EL (cell line): ENCODE data around the gene RARRES2.
A peak's percentile ranks its signal among the peaks of the same experiment; 100 is the strongest.

Experiments used
- DNase-seq: peaks from one replicate; pipeline ENCODE4 v3.0.0-alpha.2; 2016

Gene RARRES2

GRCh38 chr7:150375662-150376521, 34.5 kb upstream of the RARRES2 start:
- DNase-seq = no peak

DNA sequence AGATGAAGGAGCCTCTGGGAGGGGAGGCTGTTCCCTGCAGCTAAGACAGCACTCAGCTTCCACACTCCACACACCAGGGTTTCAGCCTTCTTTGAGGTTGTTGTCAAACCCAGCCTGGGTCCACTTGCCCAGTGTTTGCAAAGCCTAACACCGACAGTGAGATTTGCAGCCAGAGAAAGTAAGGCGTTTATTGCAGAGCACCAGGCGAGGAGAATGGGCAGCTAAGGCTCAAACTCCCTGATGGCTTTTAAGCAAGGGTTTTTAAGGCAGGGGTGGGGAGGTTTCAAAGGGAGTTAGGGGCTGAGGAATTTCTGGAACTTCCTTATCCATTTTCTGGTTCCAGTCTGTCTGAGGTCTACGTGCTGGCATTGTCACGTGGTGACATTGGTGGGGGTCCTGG, 33.0 kb upstream of the RARRES2 start:
- no peak for DNase-seq

GRCh38 chr7:150374026-150374425, 32.6 kb upstream of the RARRES2 start:
- DNase-seq = no peak

- DNase-seq = no peak
These were observed 31.8 kb upstream of the RARRES2 start for GRCh38 chr7:150373049-150373801.

DNA sequence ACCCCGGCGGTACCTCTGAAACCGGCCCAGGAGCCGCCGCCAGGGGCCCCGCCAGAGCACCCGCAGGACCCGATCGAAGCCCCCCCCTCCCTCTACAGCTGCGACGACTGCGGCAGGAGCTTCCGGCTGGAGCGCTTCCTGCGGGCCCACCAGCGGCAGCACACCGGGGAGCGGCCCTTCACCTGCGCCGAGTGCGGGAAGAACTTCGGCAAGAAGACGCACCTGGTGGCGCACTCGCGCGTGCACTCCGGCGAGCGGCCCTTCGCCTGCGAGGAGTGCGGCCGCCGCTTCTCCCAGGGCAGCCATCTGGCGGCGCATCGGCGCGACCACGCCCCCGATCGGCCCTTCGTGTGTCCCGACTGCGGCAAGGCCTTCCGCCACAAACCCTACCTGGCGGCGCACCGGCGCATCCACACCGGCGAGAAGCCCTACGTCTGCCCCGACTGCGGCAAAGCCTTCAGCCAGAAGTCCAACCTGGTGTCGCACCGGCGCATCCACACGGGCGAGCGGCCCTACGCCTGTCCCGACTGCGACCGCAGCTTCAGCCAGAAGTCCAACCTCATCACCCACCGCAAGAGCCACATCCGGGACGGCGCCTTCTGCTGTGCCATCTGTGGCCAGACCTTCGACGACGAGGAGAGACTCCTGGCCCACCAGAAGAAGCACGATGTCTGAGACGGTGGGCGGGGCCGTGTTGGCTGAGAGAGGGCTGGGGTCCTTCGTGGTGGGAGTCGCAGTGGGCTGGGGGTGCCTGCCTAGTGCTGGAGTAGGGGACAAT, 31.0 kb upstream of the RARRES2 start:
- DNase-seq = no peak

GRCh38 chr7:150371996-150372270, 30.5 kb upstream of the RARRES2 start:
- no peak for DNase-seq

- DNase-seq = no peak
These were observed 29.9 kb upstream of the RARRES2 start for GRCh38 chr7:150371131-150371995.

DNA sequence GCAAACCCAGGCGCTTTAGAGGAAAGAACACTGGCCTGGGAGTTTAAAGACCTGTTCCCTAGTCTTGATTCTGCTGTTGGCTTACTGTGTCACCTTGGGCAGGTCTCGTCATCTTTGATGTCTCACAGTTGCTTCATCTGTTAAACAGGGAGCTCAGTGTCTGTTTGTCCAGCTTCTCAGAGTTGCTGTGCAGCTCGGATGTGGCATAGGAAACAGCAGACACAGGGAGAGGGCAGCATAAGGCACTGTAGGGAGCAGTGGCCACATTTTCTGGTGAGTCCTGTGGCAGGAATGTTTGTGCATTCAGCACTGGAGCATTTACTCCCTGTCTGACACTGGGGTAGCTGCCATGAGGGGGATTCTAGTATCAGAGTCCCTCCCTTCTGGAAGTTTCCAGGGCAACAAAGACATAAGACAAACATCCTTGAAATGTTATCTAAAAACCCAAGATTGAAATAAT, 29.2 kb upstream of the RARRES2 start:
- DNase-seq = peak; percentile 51

GRCh38 chr7:150369748-150370501, 28.5 kb upstream of the RARRES2 start:
- DNase-seq = peak; percentile 21

- peak; percentile 75 for DNase-seq
These were observed 27.7 kb upstream of the RARRES2 start for GRCh38 chr7:150368884-150369747.

DNA sequence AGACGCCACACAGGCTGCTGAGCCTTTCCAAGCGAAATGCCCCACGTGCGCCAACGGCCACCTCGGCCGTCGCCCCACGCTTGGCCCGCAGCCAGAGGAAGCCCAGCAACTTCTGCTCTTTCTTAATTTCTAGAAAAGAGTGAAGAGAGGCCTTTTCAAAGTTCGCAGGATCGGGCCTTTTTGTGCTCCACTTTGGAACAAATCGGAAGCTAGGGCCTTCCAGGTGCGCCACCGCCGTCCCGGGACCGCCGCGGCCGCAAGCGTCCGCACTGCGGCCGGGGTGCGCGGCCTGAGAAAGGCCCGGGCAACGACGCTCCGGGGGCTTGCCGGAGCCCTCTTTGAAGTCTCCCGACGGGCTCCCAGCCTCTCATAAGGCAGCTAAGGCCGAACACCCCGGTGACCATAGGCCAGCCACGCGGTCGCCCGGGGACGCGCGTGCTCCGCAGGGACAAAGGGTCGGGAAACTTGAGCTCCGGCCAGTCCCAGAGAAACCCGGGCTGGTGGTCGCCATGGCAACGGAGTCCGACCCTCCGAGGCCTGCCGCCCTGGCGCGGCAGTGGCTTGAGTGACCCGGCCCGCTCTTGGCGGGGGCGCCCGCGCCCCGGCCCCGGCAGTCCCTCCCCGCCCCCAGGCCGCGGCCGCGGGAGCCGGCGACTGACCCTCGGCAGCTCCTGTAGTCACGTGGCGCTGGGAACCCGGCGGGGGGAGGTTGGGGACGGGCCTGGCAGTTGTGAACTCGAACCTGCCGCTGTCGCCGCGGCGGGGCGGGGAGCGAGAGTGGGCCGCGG, 26.9 kb upstream of the RARRES2 start, which contains the start of gene REPIN1:
REPIN1 (plus strand) TSS at position 727 of the 788 bp plus-strand sequence. CDS start 890 bp downstream, outside the sequence.
- DNase-seq = peak; percentile 79

DNA sequence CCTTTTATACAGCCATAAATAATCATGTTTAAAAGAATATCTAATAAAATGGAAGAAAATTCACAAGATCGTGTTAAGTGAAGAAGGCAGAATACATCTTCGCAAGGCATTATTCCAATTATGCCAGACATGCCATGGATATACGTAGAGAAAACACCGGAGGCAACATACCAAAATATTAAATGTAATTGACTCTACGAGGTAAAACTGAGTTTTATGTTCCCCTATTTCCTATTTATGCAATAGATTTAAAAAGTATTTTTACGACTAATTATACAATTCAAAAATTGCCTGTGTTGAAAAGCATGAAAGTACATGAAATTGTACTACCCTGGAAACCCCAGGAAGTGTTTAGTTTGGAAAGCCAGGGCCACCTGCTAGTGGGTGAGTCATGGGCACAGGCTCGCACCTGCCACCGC, 26.3 kb upstream of the RARRES2 start:
- no peak for DNase-seq

DNA sequence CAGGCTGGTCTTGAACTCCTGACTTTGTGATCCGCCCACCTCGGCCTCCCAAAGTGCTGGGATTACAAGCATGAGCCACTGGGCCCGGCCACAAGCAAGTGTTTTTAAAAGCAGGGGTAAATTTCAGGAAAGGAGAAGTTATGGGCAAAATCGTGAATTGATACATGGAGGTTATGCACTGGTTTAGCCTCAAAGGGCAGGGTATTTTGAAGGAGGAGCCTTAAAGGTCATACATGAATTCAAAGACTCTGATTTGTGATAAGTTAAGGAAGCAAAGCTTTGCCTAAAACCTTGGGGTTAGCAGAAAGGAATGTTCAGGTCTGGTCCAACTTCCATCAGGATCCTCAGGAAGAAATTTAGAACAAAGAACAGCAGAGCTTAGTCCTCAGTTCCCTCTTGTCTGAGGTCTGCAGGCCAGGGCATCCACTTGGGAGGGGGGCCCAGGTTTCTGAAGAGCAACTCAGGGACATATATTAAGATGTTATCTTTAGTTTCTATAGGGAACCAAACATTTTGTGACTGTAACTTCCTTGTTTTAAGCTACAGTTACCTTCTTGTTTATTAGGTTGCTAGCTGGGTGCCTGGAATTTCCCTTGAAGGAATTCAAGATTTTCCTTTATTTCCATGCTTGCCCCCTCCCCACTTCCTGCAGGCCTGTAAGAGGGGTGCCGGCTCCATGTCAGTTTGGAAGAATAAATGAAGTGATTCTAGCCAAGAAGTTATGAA, 24.4 kb upstream of the RARRES2 start:
- DNase-seq = no peak

GRCh38 chr7:150365194-150365593, 23.8 kb upstream of the RARRES2 start:
- no peak for DNase-seq

GRCh38 chr7:150363872-150364271, 22.4 kb upstream of the RARRES2 start:
- no peak for DNase-seq

- no peak for DNase-seq
These were observed 21.9 kb upstream of the RARRES2 start for GRCh38 chr7:150363370-150363769.

DNA sequence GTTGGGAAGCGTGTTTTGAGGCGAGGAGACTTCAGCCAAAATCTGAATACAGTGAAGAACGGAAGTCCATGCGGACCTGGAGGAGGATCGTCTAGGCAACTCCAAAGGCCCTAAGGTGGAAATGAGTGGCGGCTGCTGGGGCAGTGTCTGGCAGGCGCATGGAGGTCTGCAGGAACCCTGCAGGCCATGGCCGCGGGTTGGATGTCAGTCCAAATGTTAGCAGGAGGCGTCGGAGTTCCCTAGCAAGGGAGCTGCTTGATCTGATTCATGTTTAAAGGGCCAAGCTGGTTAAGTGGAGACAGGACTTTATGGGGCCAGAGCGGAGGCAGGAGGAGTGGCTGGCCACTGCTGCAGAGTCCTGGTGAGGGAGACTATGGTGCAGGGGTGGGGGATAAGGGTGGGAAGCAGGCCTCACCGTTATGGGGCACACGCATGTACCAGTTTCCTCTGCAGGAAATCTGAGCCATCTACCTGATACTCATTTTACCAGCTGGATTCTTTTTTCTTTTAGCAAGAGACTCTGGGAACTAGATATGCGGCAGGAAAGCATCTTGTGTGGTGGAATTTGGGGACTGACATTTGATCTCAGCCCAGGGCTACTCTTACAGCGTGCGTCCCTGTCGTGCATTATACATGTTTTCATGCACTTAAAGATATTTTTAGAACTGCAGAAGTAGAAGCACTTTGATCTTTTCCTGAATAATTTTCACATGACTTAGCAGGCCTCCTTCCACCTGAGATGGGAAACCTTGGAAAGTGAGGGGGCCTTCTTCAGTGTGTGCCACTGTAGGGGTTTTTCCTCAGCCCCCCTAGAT, 20.6 kb upstream of the RARRES2 start:
- no peak for DNase-seq

GRCh38 chr7:150361402-150361801, 20.0 kb upstream of the RARRES2 start:
- DNase-seq = no peak
